IMR-90 (cell line): ENCODE measurements around the gene DNM3. TPM values are rescaled to one million over a fixed set of nuclear protein-coding genes. Genes with fewer than 3 reads are reported as not detected.

Experiments used
- ATAC-seq: fragments of 200-7000 bp; cut with Tn5 transposase; 2 replicates; pipeline ENCODE4 v1.9.1; 2020; ENCODE audit warnings: low read depth, mild to moderate bottlenecking, moderate library complexity
- BruUV-seq: library from RNA; stranded (reverse); fragments of 400-500 nt; replicated peaks from 2 replicates; lab custom pipeline; 2021; lab: Mats Ljungman, UMichigan
- CTCF ChIA-PET: fragments of 300-600 bp; formaldehyde crosslinking; extraction: SDS; loops from one replicate; lab custom pipeline; 2021; ENCODE audit warnings: antibody characterized with exemption; lab: Yijun Ruan, JAX
- POLR2A ChIA-PET: fragments of 300-600 bp; sonication (Branson Sonifier 250); formaldehyde crosslinking; loops from one replicate; lab custom pipeline; 2022; ENCODE audit warnings: antibody characterized with exemption; ENCODE audit not compliant: unreplicated experiment; lab: Charles Lee
- DNase-seq: peaks from one replicate; pipeline ENCODE4 v3.0.0; 2013
- H2AFZ ChIP-seq: replicated peaks from 2 replicates; pipeline ENCODE3; 2013; ENCODE audit warnings: low read length, mild to moderate bottlenecking; ENCODE audit not compliant: poor library complexity
- H2AK5ac ChIP-seq: 2 replicates; pipeline ENCODE4 v1.6.1; 2013; ENCODE audit warnings: low read depth, low read length, inconsistent platforms
- H2AK9ac ChIP-seq: replicated peaks from 2 replicates; pipeline ENCODE3; 2013; ENCODE audit warnings: mild to moderate bottlenecking, low read depth, low read length, moderate library complexity; ENCODE audit not compliant: poor library complexity
- H2BK120ac ChIP-seq: 2 replicates; pipeline ENCODE4 v1.6.1; 2013; ENCODE audit warnings: low read depth, low read length, inconsistent platforms
- H2BK15ac ChIP-seq: 3 replicates; pipeline ENCODE4 v1.6.1; 2013; ENCODE audit warnings: low read depth, low read length, inconsistent platforms
- H2BK20ac ChIP-seq: 2 replicates; pipeline ENCODE4 v1.6.1; 2013; ENCODE audit warnings: low read depth, mild to moderate bottlenecking, inconsistent platforms, low read length, moderate library complexity
- H2BK5ac ChIP-seq: 2 replicates; pipeline ENCODE4 v1.6.1; 2013; ENCODE audit warnings: mild to moderate bottlenecking, low read depth, low read length, inconsistent platforms; ENCODE audit not compliant: poor library complexity, severe bottlenecking
- H3K14ac ChIP-seq: replicated peaks from 2 replicates; pipeline ENCODE4 v1.6.1; 2013; ENCODE audit warnings: low read depth, low read length, inconsistent platforms
- H3K18ac ChIP-seq: 2 replicates; pipeline ENCODE4 v1.6.1; 2013; ENCODE audit warnings: low read depth, low read length, control low read depth
- H3K23ac ChIP-seq: 2 replicates; pipeline ENCODE4 v1.6.1; 2013; ENCODE audit warnings: low read depth, low read length, inconsistent platforms
- H3K27ac ChIP-seq: 2 replicates; pipeline ENCODE4 v1.5.1; 2013; ENCODE audit warnings: mild to moderate bottlenecking, control low read depth, low read length; ENCODE audit not compliant: insufficient read depth
- H3K27me3 ChIP-seq: 2 replicates; pipeline ENCODE4 v1.6.1; 2013; ENCODE audit warnings: low read length; ENCODE audit not compliant: control insufficient read depth, insufficient read depth
- H3K36me3 ChIP-seq: 2 replicates; pipeline ENCODE4 v1.6.1; 2013; ENCODE audit warnings: low read length, mixed read lengths; ENCODE audit not compliant: control insufficient read depth, insufficient read depth
- H3K4ac ChIP-seq: 2 replicates; pipeline ENCODE4 v1.6.1; 2013; ENCODE audit warnings: low read depth, low read length, inconsistent platforms
- H3K4me1 ChIP-seq: 2 replicates; pipeline ENCODE4 v1.6.1; 2013; ENCODE audit warnings: low read length, mixed read lengths; ENCODE audit not compliant: control insufficient read depth, insufficient read depth
- H3K4me2 ChIP-seq: 2 replicates; pipeline ENCODE4 v1.6.1; 2013; ENCODE audit warnings: low read depth, mild to moderate bottlenecking, control low read depth, low read length, moderate library complexity
- H3K4me3 ChIP-seq: 2 replicates; pipeline ENCODE4 v1.5.1; 2013; ENCODE audit warnings: low read depth, mild to moderate bottlenecking, control low read depth, low read length, moderate library complexity; ENCODE audit not compliant: insufficient read depth
- H3K56ac ChIP-seq: 2 replicates; pipeline ENCODE4 v1.6.1; 2013; ENCODE audit warnings: low read length, inconsistent platforms; ENCODE audit not compliant: insufficient read depth; ENCODE audit errors: extremely low read depth
- H3K79me1 ChIP-seq, 2 experiments: 2 replicates each; pipeline ENCODE4 v1.6.1; 2013; ENCODE audit warnings: low read length in 2 of 2, inconsistent platforms in 1 of 2, low read depth in 1 of 2
- H3K9ac ChIP-seq: 2 replicates; pipeline ENCODE4 v1.6.1; 2013; ENCODE audit warnings: low read depth, low read length, control low read depth
- H3K9me1 ChIP-seq: 2 replicates; pipeline ENCODE4 v1.6.1; 2013; ENCODE audit warnings: low read length, inconsistent platforms; ENCODE audit not compliant: insufficient read depth
- H3K9me3 ChIP-seq: 2 replicates; pipeline ENCODE4 v1.6.1; 2013; ENCODE audit warnings: low read length; ENCODE audit not compliant: control insufficient read depth, insufficient read depth
- H4K20me1 ChIP-seq: 2 replicates; pipeline ENCODE4 v1.6.1; 2013; ENCODE audit warnings: low read length, inconsistent platforms; ENCODE audit not compliant: insufficient read depth
- H4K5ac ChIP-seq: 2 replicates; pipeline ENCODE4 v1.6.1; 2013; ENCODE audit warnings: mild to moderate bottlenecking, low read depth, low read length, control low read depth
- H4K8ac ChIP-seq, 2 experiments: 2 replicates each; pipeline ENCODE4 v1.6.1; 2013; ENCODE audit warnings: low read depth in 2 of 2, low read length in 2 of 2, control low read depth in 1 of 2, inconsistent platforms in 1 of 2
- H4K91ac ChIP-seq: 2 replicates; pipeline ENCODE4 v1.6.1; 2013; ENCODE audit warnings: low read depth, low read length, inconsistent platforms; ENCODE audit not compliant: insufficient read depth
- CHD1 ChIP-seq: IDR thresholded peaks from 2 replicates; pipeline ENCODE4 v1.6.1; 2012; ENCODE audit warnings: low read depth, low read length, improper control_type of control experiment
- MAFK ChIP-seq: IDR thresholded peaks from 2 replicates; pipeline ENCODE4 v1.6.1; 2012; ENCODE audit warnings: low read depth, low read length, improper control_type of control experiment
- MAZ ChIP-seq: IDR thresholded peaks from 2 replicates; pipeline ENCODE4 v1.6.1; 2012; ENCODE audit warnings: low read depth, mild to moderate bottlenecking, low read length, improper control_type of control experiment, moderate library complexity, borderline replicate concordance
- MXI1 ChIP-seq: IDR thresholded peaks from 2 replicates; pipeline ENCODE4 v1.6.1; 2012; ENCODE audit warnings: low read depth, mild to moderate bottlenecking, low read length, moderate library complexity, borderline replicate concordance
- NFE2L2 ChIP-seq: fragments of 150-350 bp; IDR thresholded peaks from 2 replicates; pipeline ENCODE4 v1.6.1; 2016; ENCODE audit warnings: low read depth, mild to moderate bottlenecking, low read length
- RAD21 ChIP-seq: IDR thresholded peaks from 2 replicates; pipeline ENCODE4 v1.6.1; 2012; ENCODE audit warnings: low read length, improper control_type of control experiment
- RCOR1 ChIP-seq: IDR thresholded peaks from 2 replicates; pipeline ENCODE4 v1.6.1; 2012; ENCODE audit warnings: mild to moderate bottlenecking, low read length, improper control_type of control experiment; ENCODE audit not compliant: insufficient replicate concordance
- WGBS, 2 experiments: methylation state at CpG; one replicate each; pipeline versions ENCODE4 v1.1.5 to v1.1.7; 2013; ENCODE audit warnings: missing lambda C conversion rate in 2 of 2; ENCODE audit not compliant: insufficient read length in 1 of 2; ENCODE audit errors: extremely low coverage in 2 of 2; 5-methylcytosine and 5-hydroxymethylcytosine counted together
- dilution Hi-C: fragments of 300-500 bp; cut with HindIII; formaldehyde crosslinking; loops from one replicate; pipeline ENCODE4 v1.14.3; 2018; ENCODE audit warnings: low sequenced_read_pairs; ENCODE audit not compliant: unreplicated experiment
- in situ Hi-C: fragments of 300-500 bp; cut with MboI; formaldehyde crosslinking; loops from 3 replicates; pipeline ENCODE4 v1.14.3; 2019; ENCODE audit warnings: low sequenced_read_pairs, inconsistent platforms, mixed read lengths
- intact Hi-C: fragments of 100-400 bp; cut with micrococcal nuclease; formaldehyde crosslinking; loops from 2 replicates; pipeline ENCODE4 v1.10.0; 2022
- polyA plus RNA-seq, 3 experiments: library from polyadenylated mRNA; depleted of rRNA; stranded (reverse); fragments of >200 nt; gene quantifications; 2 replicates each; pipeline ENCODE4 v1.2.3, GENCODE V29; 2012; ENCODE audit warnings: low replicate concordance in 1 of 3
- total RNA-seq: library from RNA; depleted of rRNA; stranded (reverse); fragments of >200 nt; gene quantifications from 2 replicates; pipeline ENCODE4 v1.2.3, GENCODE V29; 2012
- TF ChIP-seq, protein P1 (sequence below): fragments of 150-350 bp; IDR thresholded peaks from 2 replicates; pipeline ENCODE4 v1.6.1; 2016; ENCODE audit warnings: low read depth, mild to moderate bottlenecking, low read length, moderate library complexity, borderline replicate concordance

Gene DNM3
- total and polyA plus RNA-seq, 2 of the 4 experiments (the other 2 are of a cell fraction): 0.36 TPM

GRCh38 chr1:172400722-172401105, 559.4 kb downstream of the DNM3 start:
- Histone ChIP-seq H3K23ac (no peak overlapping the region), H2BK120ac (no peak overlapping the region), H3K4me3 (no peak overlapping the region), H3K4me2 (no peak overlapping the region), H3K4me1 (peaks cover 3% of the 10 kb centered on the region), H2AFZ (no peak overlapping the region), H2BK20ac (no peak overlapping the region), H2BK5ac (no peak overlapping the region), H4K91ac (no peak overlapping the region), H3K4ac (no peak overlapping the region), H2AK9ac (no peak overlapping the region), H3K79me1 (no peaks in the 10 kb centered on the region), H3K9me3 (no peaks in the 10 kb centered on the region), H4K8ac (no peak overlapping the region), H4K5ac (no peak overlapping the region), H3K14ac (no peak overlapping the region), H3K36me3 (no peaks in the 10 kb centered on the region), H3K56ac (no peak overlapping the region), H3K9me1 (no peaks in the 10 kb centered on the region), H3K27ac (no peak overlapping the region), H3K9ac (no peak overlapping the region), H2AK5ac (no peak overlapping the region), H4K20me1 (no peaks in the 10 kb centered on the region), H3K18ac (no peak overlapping the region), H2BK15ac (no peak overlapping the region), H3K27me3 (no peaks in the 10 kb centered on the region)
- TF ChIP-seq RAD21 (no peak), MXI1 (no peak), NFE2L2 (no peak), RCOR1 (no peak), CHD1 (no peak), MAZ (no peak), MAFK (no peak)
- TF ChIP-seq, protein P1, sequence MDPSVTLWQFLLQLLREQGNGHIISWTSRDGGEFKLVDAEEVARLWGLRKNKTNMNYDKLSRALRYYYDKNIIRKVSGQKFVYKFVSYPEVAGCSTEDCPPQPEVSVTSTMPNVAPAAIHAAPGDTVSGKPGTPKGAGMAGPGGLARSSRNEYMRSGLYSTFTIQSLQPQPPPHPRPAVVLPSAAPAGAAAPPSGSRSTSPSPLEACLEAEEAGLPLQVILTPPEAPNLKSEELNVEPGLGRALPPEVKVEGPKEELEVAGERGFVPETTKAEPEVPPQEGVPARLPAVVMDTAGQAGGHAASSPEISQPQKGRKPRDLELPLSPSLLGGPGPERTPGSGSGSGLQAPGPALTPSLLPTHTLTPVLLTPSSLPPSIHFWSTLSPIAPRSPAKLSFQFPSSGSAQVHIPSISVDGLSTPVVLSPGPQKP: no peak
- BruUV-seq: no TSS peak
- intact Hi-C loops: loop anchor here (5.0 kb wide), 1 partner anchor 598 kb away; no protein-coding TSS in a partner anchor
- dilution Hi-C loops: no loop called here
- in situ Hi-C loops: loop anchor here (25.0 kb wide), 1 partner anchor 588 kb away; no protein-coding TSS in a partner anchor
- no peak for DNase-seq
- no peak for ATAC-seq
- ChIA-PET CTCF (interaction anchor here (0.7 to 2.2 kb wide), 3 partner anchors 41 to 398 kb away, joined by 3 to 8 read pairs (median 8); no protein-coding TSS in a partner anchor), POLR2A (interaction anchor here (0.5 to 2.2 kb wide), 3 partner anchors 256 to 302 kb away, joined by 3 to 12 read pairs (median 3); no protein-coding TSS in a partner anchor)
- WGBS, 2 experiments: 50% methylated on average over 1 of the region's 1 CpG; no CpG with 5 or more reads in 1 of the 2 experiments
